ENCODE results near the gene MECP2. TPM values are rescaled to one million over a fixed set of nuclear protein-coding genes. Genes with fewer than 3 reads are reported as not detected.
A peak's percentile ranks its signal among the peaks of the same experiment; 100 is the strongest.

The MECP2 gene
- total and polyA plus RNA-seq, 8 donors: 10.7 to 47.9 (median 18.4) TPM

DNA sequence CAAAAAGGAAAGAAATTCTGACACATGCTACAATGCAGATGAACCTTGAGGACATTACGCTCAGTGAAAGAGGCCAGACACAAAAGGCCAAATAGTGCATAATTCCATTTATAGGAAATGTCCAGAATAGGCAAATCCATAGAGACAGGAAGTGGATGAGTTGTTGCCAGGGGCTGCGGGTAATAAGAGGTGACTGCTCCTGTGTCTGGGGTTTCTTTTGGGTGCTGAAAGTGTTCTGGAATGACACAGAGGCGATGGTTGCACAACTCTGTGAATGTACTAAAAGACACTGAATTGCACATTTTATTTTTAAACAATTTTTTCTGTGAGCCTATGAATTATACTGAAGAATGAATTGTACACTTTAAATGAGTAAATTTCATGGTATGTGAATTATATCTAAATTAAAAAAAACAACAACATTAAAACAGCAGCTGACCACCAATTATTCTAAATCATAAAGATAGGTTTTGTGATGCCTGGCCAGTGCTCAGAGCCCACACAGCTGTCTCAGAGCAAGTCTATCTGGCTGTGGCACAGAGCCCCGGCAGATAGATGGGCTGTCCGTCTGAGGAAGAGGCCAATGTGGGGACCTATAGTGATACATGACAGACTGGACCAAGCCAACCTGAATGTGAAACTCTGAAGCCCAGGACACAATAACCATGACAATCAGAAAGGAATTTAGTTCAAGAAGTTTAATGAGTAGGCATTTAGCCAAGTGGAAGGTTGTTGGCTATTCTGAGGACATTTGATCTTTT lies 54.3 kb downstream of the MECP2 start:
- intact Hi-C loops (cut with DNase I; ENCODE audit: low total_unique reads): no loop called here
- TF ChIP-seq POLR2A (IDR thresholded peaks at IDR 0.05) (no peak), POLR2AphosphoS5 (IDR thresholded peaks at IDR 0.05) (no peak), EP300 (IDR thresholded peaks at IDR 0.05) (no peak)
- TF ChIP-seq, protein P1, sequence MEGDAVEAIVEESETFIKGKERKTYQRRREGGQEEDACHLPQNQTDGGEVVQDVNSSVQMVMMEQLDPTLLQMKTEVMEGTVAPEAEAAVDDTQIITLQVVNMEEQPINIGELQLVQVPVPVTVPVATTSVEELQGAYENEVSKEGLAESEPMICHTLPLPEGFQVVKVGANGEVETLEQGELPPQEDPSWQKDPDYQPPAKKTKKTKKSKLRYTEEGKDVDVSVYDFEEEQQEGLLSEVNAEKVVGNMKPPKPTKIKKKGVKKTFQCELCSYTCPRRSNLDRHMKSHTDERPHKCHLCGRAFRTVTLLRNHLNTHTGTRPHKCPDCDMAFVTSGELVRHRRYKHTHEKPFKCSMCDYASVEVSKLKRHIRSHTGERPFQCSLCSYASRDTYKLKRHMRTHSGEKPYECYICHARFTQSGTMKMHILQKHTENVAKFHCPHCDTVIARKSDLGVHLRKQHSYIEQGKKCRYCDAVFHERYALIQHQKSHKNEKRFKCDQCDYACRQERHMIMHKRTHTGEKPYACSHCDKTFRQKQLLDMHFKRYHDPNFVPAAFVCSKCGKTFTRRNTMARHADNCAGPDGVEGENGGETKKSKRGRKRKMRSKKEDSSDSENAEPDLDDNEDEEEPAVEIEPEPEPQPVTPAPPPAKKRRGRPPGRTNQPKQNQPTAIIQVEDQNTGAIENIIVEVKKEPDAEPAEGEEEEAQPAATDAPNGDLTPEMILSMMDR (IDR thresholded peaks at IDR 0.05): no peak
- WGBS, 5 donors: 63 to 75% (median 72%) methylated on average over 5 of the region's 5 CpGs
- no peaks in the 10 kb centered on the region for H3K27me3 ChIP-seq
- peaks cover 6 to 78% (median 45%) of the 10 kb centered on the region in 4 donors for H3K4me1 ChIP-seq
- no peak overlapping the region for H3K4me3 ChIP-seq
- peak overlapping the region in 3 of 5 donors; percentile 57 to 76 (median 63) for H3K27ac ChIP-seq
- H3K9me3 ChIP-seq: no peaks in the 10 kb centered on the region
- peaks cover 0 to 8% (median 2%) of the 10 kb centered on the region in 4 donors for H3K36me3 ChIP-seq
- no peak for DNase-seq

DNA sequence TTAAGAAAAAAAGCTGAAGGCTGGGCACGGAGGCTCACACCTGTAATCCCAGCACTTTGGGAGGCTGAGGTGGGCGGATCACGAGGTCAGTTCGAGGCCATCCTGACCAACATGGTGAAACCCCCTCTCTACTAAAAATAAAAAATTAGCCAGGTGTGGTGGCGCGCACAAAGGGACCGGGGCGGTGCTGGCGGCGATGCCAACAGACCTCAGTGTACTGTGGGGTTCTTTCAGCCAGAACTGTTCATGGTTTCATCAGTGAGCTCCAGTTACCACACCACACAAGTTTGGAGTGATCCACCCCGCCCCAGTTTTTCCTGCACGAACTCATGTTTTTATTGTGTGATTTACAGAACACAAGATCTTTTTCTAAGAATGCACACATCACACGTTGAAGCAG lies 56.7 kb downstream of the MECP2 start:
- intact Hi-C loops (cut with DNase I; ENCODE audit: low total_unique reads): no loop called here
- WGBS, 5 donors: 85 to 86% (median 86%) methylated on average over 13 of the region's 13 CpGs
- TF ChIP-seq, protein P1 (IDR thresholded peaks at IDR 0.05): no peak
- TF ChIP-seq EP300 (IDR thresholded peaks at IDR 0.05) (no peak), POLR2A (IDR thresholded peaks at IDR 0.05) (no peak), POLR2AphosphoS5 (IDR thresholded peaks at IDR 0.05) (no peak)
- no peaks in the 10 kb centered on the region for H3K9me3 ChIP-seq
- peaks cover 0 to 12% (median 0%) of the 10 kb centered on the region in 4 donors for H3K36me3 ChIP-seq
- no peak for DNase-seq
- no peaks in the 10 kb centered on the region for H3K27me3 ChIP-seq
- H3K27ac ChIP-seq: peak overlapping the region in 3 of 5 donors; percentile 57 to 76 (median 63)
- peaks cover 0 to 58% (median 28%) of the 10 kb centered on the region in 4 donors for H3K4me1 ChIP-seq
- no peak overlapping the region for H3K4me3 ChIP-seq

DNA sequence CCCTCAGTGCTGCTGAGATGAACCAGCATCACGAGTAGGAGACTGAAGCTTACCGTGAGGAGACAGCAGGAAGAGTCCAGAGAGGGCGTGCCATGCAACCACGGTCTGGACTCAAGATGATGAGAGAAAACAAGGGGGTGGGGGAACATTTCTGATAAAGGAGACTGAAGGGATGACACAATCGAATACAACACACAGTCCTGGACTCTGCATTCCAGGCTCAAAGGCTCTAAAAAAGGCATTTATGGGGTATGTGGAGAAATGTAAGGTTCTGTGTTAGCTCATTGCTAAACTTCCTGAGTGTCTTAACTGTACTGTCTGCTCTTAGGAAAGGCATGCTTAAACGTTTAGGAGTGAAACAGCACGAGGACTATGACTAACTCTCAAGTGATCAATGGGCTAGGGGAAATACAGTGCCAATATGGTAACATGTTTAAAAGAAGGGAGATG lies 57.2 kb downstream of the MECP2 start:
- no peak for DNase-seq
- peaks cover 0 to 57% (median 25%) of the 10 kb centered on the region in 4 donors for H3K4me1 ChIP-seq
- no peak overlapping the region for H3K4me3 ChIP-seq
- H3K9me3 ChIP-seq: no peaks in the 10 kb centered on the region
- H3K27ac ChIP-seq: peak overlapping the region in 4 of 5 donors; percentile 54 to 76 (median 60)
- no peaks in the 10 kb centered on the region for H3K27me3 ChIP-seq
- intact Hi-C loops (cut with DNase I; ENCODE audit: low total_unique reads): no loop called here
- 35 to 52% (median 46%) methylated on average over 7 of the region's 7 CpGs for WGBS, 5 donors
- TF ChIP-seq EP300 (IDR thresholded peaks at IDR 0.05) (no peak), POLR2AphosphoS5 (IDR thresholded peaks at IDR 0.05) (peak in 2 of 3 donors; percentile 16 to 27)
- H3K36me3 ChIP-seq: peaks cover 0 to 12% (median 0%) of the 10 kb centered on the region in 4 donors

DNA sequence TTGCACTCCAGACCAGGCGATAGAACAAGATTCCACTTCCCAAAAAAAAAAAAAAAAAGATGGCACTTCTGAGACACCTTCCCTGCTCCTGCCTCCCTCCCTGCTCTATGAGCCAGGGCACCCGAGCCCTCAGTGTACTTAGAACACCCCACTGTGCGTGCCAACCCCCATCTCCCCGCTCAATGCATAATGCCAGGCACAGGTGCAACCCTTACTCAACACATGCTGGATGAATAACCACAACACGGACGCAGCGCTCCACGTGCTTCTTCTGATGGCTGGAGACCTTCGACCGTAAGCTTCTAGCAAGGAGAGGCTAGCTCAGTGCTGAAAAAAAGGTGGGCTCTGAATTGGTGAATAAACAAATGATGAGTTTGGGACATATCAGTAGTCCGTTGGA lies 57.9 kb downstream of the MECP2 start:
- DNase-seq: no peak
- TF ChIP-seq POLR2A (IDR thresholded peaks at IDR 0.05) (no peak), EP300 (IDR thresholded peaks at IDR 0.05) (no peak)
- Histone ChIP-seq H3K36me3 (peaks cover 0 to 12% (median 0%) of the 10 kb centered on the region in 4 donors), H3K9me3 (no peaks in the 10 kb centered on the region), H3K27ac (peak overlapping the region in 3 of 5 donors; percentile 54 to 76 (median 63)), H3K4me3 (no peak overlapping the region), H3K27me3 (no peaks in the 10 kb centered on the region), H3K4me1 (peaks cover 0 to 56% (median 22%) of the 10 kb centered on the region in 4 donors)
- intact Hi-C loops (cut with DNase I; ENCODE audit: low total_unique reads): no loop called here
- WGBS, 5 donors: 84 to 92% (median 87%) methylated on average over 5 to 11 of the region's 11 CpGs

DNA sequence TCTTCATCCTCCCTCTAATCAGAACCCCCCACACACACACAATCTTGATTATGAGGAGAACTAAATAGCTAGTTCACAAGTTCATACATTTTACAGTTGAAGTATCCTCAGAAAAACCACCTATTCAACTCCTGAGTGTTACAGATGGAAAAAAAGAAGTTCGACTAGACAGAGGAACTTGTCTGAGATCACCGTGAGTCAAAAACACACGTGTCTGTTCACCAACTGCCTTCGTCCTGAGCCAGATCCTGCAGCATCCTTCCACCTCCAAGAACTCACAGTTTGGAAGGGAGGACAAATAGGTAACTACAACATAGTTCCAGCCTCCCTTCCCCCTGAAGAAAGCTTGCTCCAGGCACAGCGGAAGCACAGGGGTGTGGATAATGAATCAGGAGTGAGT lies 58.9 kb downstream of the MECP2 start:
- 75 to 86% (median 83%) methylated on average over 5 of the region's 5 CpGs for WGBS, 5 donors
- DNase-seq: no peak
- H3K9me3 ChIP-seq: no peaks in the 10 kb centered on the region
- no peak overlapping the region for H3K4me3 ChIP-seq
- no peaks in the 10 kb centered on the region for H3K27me3 ChIP-seq
- peaks cover 0 to 12% (median 0%) of the 10 kb centered on the region in 4 donors for H3K36me3 ChIP-seq
- H3K4me1 ChIP-seq: peaks cover 0 to 49% (median 17%) of the 10 kb centered on the region in 4 donors
- intact Hi-C loops (cut with DNase I; ENCODE audit: low total_unique reads): no loop called here
- TF ChIP-seq EP300 (IDR thresholded peaks at IDR 0.05) (no peak), POLR2AphosphoS5 (IDR thresholded peaks at IDR 0.05) (no peak), POLR2A (IDR thresholded peaks at IDR 0.05) (no peak)
- peak overlapping the region in 1 of 5 donors; percentile 76 for H3K27ac ChIP-seq
